Caco-2 (cell line): ENCODE results near the gene TSHZ1. TPM values are rescaled to one million over a fixed set of nuclear protein-coding genes. Genes with fewer than 3 reads are reported as not detected.

Experiments
- BruUV-seq: library from RNA; stranded (reverse); fragments of 400-500 nt; replicated peaks from 2 replicates; lab custom pipeline; 2021; lab: Mats Ljungman, UMichigan
- CTCF ChIA-PET: fragments of 300-600 bp; sonication (Branson Sonifier 250); formaldehyde crosslinking; loops from one replicate; lab custom pipeline; 2022; ENCODE audit warnings: antibody characterized with exemption; lab: Charles Lee
- POLR2A ChIA-PET: fragments of 300-600 bp; sonication (Branson Sonifier 250); formaldehyde crosslinking; loops from one replicate; lab custom pipeline; 2022; ENCODE audit warnings: antibody characterized with exemption; lab: Charles Lee
- DNase-seq, 2 experiments: peaks; one replicate each; pipeline versions ENCODE4 v3.0.0 to v3.0.0-alpha.2; 2020 to 2022
- H3K27me3 ChIP-seq: replicated peaks from 2 replicates; pipeline ENCODE4 v1.6.0; 2011; ENCODE audit warnings: low read length; ENCODE audit not compliant: control insufficient read depth, insufficient read depth
- H3K36me3 ChIP-seq: 2 replicates; pipeline ENCODE4 v1.5.1; 2011; ENCODE audit warnings: low read length; ENCODE audit not compliant: control insufficient read depth, insufficient read depth
- H3K4me1 ChIP-seq: fragments of 250-450 bp; sonication (Bioruptor Pico); 2 replicates; pipeline ENCODE4 v1.5.1; 2020; ENCODE audit warnings: mild to moderate bottlenecking
- H3K4me3 ChIP-seq: 2 replicates; pipeline ENCODE4 v1.5.1; 2011; ENCODE audit warnings: low read depth, mild to moderate bottlenecking, control low read depth, low read length
- H3K9me3 ChIP-seq: fragments of 250-450 bp; sonication (Bioruptor Pico); 2 replicates; pipeline ENCODE4 v1.5.1; 2020; ENCODE audit warnings: mild to moderate bottlenecking, moderate library complexity
- H3K27ac Mint-ChIP-seq: one replicate; pipeline ENCODE4 v1.8.0; 2022; ENCODE audit warnings: mixed read lengths; ENCODE audit not compliant: unreplicated experiment
- H3K27me3 Mint-ChIP-seq: one replicate; pipeline ENCODE4 v1.8.0; 2022; ENCODE audit warnings: mixed read lengths; ENCODE audit not compliant: insufficient read depth, unreplicated experiment
- H3K36me3 Mint-ChIP-seq: one replicate; pipeline ENCODE4 v1.8.0; 2022; ENCODE audit warnings: mild to moderate bottlenecking, mixed read lengths; ENCODE audit not compliant: insufficient read depth, unreplicated experiment
- H3K4me1 Mint-ChIP-seq: one replicate; pipeline ENCODE4 v1.8.0; 2022; ENCODE audit warnings: low read depth, mixed read lengths; ENCODE audit not compliant: unreplicated experiment
- H3K4me3 Mint-ChIP-seq: one replicate; pipeline ENCODE4 v1.8.0; 2022; ENCODE audit warnings: mild to moderate bottlenecking, moderate library complexity, mixed read lengths; ENCODE audit not compliant: unreplicated experiment
- H3K9me3 Mint-ChIP-seq: one replicate; pipeline ENCODE4 v1.8.0; 2022; ENCODE audit warnings: mixed read lengths; ENCODE audit not compliant: unreplicated experiment
- intact Hi-C: fragments of 100-400 bp; cut with micrococcal nuclease; formaldehyde crosslinking; loops from one replicate; pipeline ENCODE4 v1.10.0; 2022; ENCODE audit not compliant: unreplicated experiment
- total RNA-seq: library from RNA; stranded (reverse); gene quantifications from 2 replicates; pipeline ENCODE4 v1.2.3, GENCODE V29; 2022
- TF ChIP-seq, protein P1 (sequence below), 2 experiments: fragments of 200-600 bp in 1 of 2; IDR thresholded peaks; 1 replicate in 1 of 2; 2 replicates in 1 of 2; pipeline versions ENCODE4 v1.5.1 to v1.8.0; 2011 to 2022; ENCODE audit warnings: antibody characterized with exemption in 1 of 2, control low read depth in 1 of 2, inconsistent platforms in 1 of 2, low read depth in 1 of 2, low read length in 1 of 2, mild to moderate bottlenecking in 1 of 2, moderate library complexity in 1 of 2; ENCODE audit not compliant: insufficient read depth in 1 of 2, severe bottlenecking in 1 of 2, unreplicated experiment in 1 of 2

Gene TSHZ1
- total RNA-seq, 1 experiment from 2014 or later = 4.4 TPM

DNA sequence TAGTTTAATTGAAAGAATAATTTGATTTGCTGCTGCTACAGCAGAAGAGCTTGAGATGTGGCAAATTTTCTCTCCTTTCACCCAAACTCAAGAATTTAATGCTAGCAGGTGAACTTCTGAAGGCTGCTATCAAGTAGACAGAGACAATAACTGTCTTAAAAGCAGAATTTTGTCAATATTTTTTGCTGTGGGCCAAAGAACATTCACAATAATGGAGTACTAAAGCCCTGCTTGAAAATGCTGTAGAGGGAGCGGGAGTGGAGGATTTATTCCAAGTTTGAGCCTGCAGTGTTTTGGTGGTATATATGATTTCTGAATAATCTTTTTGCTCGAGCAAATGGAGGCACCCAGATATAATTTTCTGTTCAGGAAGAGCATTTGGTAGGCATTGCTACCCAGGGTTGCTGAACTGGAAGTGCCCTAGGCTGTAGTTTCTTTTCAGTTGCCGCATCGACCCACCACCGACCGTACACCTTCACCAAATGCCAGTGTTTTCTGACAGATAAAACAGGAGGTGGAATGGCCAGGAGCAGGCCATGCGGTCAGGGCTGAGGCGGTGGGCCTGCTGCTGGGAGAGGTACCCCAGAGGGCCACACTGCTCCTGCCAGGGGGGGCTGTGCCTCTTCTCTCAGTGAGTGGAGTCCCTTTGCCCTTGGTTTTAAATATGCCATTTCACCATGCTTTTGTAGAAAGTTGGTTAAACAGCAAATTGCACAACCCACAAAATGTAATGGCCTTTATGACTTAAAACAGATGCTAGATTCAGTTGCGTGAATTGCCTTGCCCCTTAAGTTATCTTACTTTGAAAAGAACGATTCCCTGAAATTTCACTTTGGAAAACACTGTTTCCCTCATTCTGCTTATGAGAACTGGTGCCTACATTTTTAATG, 36.4 kb downstream of the TSHZ1 start:
- POLR2A ChIA-PET = no interaction called here
- intact Hi-C loops = no loop called here

DNA sequence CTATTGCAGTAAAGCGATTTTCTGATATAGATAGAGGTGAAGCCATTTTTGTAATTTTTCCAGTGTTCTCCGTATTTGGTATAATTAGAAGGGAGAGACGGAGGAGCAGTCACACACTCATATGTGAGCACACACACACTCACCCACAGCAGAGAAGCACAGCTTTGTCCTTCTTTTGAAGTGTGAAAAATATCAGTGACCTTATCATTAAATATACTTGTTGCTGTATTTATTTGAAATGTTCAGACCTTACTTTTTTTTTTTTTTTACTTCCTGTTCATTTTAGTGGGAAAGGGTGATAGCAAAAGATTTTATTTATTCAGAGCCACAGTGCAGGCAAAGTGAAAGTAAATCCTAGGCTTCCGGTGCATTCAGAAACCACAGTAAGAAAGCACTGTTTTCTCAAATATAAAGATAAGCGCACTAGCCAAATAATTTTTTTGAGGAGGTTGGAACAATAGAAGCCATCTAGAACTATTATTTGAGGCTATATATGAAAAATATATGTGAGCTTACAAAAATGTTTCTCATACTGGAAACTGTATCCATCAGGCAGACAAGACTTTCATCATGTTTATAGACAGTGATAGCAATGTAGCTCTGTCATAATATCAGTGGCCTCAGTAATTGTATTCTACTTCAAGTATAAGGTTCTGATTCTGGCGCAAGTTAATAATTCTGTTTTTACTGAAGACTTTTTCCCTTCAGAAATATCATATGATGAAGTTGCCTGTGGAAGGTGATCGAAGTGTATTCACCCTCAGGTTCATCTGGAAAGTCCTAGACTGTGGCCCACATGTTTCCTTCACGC, 37.2 kb downstream of the TSHZ1 start:
- H3K9me3 Mint-ChIP-seq = no peaks in the 10 kb centered on the region
- Histone ChIP-seq H3K9me3 (no peaks in the 10 kb centered on the region), H3K4me3 (no peak overlapping the region), H3K27me3 (no peaks in the 10 kb centered on the region), H3K36me3 (no peaks in the 10 kb centered on the region), H3K4me1 (no peaks in the 10 kb centered on the region)
- H3K4me1 Mint-ChIP-seq = no peaks in the 10 kb centered on the region
- BruUV-seq = no TSS peak
- intact Hi-C loops = no loop called here
- TF ChIP-seq, protein P1, sequence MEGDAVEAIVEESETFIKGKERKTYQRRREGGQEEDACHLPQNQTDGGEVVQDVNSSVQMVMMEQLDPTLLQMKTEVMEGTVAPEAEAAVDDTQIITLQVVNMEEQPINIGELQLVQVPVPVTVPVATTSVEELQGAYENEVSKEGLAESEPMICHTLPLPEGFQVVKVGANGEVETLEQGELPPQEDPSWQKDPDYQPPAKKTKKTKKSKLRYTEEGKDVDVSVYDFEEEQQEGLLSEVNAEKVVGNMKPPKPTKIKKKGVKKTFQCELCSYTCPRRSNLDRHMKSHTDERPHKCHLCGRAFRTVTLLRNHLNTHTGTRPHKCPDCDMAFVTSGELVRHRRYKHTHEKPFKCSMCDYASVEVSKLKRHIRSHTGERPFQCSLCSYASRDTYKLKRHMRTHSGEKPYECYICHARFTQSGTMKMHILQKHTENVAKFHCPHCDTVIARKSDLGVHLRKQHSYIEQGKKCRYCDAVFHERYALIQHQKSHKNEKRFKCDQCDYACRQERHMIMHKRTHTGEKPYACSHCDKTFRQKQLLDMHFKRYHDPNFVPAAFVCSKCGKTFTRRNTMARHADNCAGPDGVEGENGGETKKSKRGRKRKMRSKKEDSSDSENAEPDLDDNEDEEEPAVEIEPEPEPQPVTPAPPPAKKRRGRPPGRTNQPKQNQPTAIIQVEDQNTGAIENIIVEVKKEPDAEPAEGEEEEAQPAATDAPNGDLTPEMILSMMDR (IDR thresholded peaks at IDR 0.05; ENCODE audit: insufficient read depth in 1 of 2, low read depth in 1 of 2, low read length in 1 of 2, severe bottlenecking in 1 of 2, unreplicated experiment in 1 of 2) = no peak
- H3K27me3 Mint-ChIP-seq = no peaks in the 10 kb centered on the region
- no peaks in the 10 kb centered on the region for H3K36me3 Mint-ChIP-seq
- DNase-seq = no peak
- POLR2A ChIA-PET = no interaction called here
- CTCF ChIA-PET = no interaction called here
- no peak overlapping the region for H3K4me3 Mint-ChIP-seq
- no peak overlapping the region for H3K27ac Mint-ChIP-seq

More for the DNA sequence above, 36.4 kb downstream of the TSHZ1 start:
- no TSS peak for BruUV-seq
- CTCF ChIA-PET = no interaction called here
- no peaks in the 10 kb centered on the region for H3K27me3 ChIP-seq
- Mint-ChIP-seq H3K4me3 (no peak overlapping the region), H3K9me3 (no peaks in the 10 kb centered on the region), H3K4me1 (no peaks in the 10 kb centered on the region), H3K27ac (no peak overlapping the region), H3K36me3 (no peaks in the 10 kb centered on the region), H3K27me3 (no peaks in the 10 kb centered on the region)
- no peak overlapping the region for H3K4me3 ChIP-seq
- TF ChIP-seq, protein P1 (IDR thresholded peaks at IDR 0.05; ENCODE audit: insufficient read depth in 1 of 2, low read depth in 1 of 2, low read length in 1 of 2, severe bottlenecking in 1 of 2, unreplicated experiment in 1 of 2) = no peak
- no peaks in the 10 kb centered on the region for H3K36me3 ChIP-seq
- no peak for DNase-seq
- no peaks in the 10 kb centered on the region for H3K9me3 ChIP-seq
- no peaks in the 10 kb centered on the region for H3K4me1 ChIP-seq

DNA sequence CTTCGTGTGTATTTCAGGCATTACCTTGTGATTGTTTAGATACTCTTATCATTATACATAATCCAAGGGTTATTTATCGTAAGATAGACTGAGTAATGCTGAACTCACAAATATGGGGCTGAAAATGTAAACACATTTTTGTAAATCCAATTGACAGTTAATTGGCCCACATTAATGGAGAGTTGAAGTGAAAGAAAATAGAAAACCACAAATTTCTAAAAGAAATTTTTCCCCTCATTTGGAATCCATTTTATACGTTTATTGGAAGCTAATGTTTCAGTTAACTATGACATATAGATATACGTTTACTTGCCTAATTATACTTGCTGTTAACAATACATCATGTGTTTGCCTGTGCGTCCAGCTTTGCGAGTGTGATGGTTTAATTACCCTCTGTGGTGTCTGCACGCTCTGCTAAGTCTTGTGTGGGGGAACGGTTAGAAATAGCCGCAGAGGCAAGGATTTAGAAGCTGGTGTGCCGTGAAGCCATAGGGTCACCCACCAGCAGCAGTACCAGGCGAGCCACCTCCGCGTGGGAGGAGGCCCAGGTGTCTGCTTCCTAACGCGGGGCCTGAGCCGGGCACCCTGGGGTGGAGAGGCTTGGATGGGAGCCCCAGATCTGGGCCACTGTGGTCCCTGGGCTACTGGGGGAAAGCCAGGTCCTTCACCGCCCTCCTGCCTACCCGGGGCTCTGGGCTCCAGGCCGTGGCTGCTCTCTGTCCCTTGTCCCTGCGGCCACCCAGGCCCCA, 38.0 kb downstream of the TSHZ1 start:
- Histone ChIP-seq H3K4me1 (no peaks in the 10 kb centered on the region), H3K36me3 (no peaks in the 10 kb centered on the region), H3K4me3 (no peak overlapping the region), H3K27me3 (no peaks in the 10 kb centered on the region), H3K9me3 (no peaks in the 10 kb centered on the region)
- CTCF ChIA-PET = no interaction called here
- Mint-ChIP-seq H3K27me3 (no peaks in the 10 kb centered on the region), H3K27ac (no peak overlapping the region), H3K36me3 (no peaks in the 10 kb centered on the region), H3K9me3 (no peaks in the 10 kb centered on the region), H3K4me3 (no peak overlapping the region), H3K4me1 (no peaks in the 10 kb centered on the region)
- DNase-seq = no peak
- BruUV-seq = no TSS peak
- TF ChIP-seq, protein P1 (IDR thresholded peaks at IDR 0.05; ENCODE audit: insufficient read depth in 1 of 2, low read depth in 1 of 2, low read length in 1 of 2, severe bottlenecking in 1 of 2, unreplicated experiment in 1 of 2) = no peak
- POLR2A ChIA-PET = no interaction called here
- intact Hi-C loops = no loop called here
